ENCODE measurements around the gene EVX1.

EVX1 gene

GRCh38 chr7:27242555-27243339 lies at the start of gene EVX1:
Gene EVX1, plus strand, starts transcription at chr7:27242802. Its CDS starts 229 bp downstream, at chr7:27243031.
- DNase-seq (ENCODE audit: low read depth) = no peak

- DNase-seq (ENCODE audit: low read depth) = no peak
Observed at GRCh38 chr7:27193335-27194001, 49.1 kb upstream of the EVX1 start.

GRCh38 chr7:27194002-27194352 lies 48.6 kb upstream of the EVX1 start:
- no peak for DNase-seq (ENCODE audit: low read depth)

GRCh38 chr7:27194686-27195379 lies 47.8 kb upstream of the EVX1 start:
- no peak for DNase-seq (ENCODE audit: low read depth)

DNA sequence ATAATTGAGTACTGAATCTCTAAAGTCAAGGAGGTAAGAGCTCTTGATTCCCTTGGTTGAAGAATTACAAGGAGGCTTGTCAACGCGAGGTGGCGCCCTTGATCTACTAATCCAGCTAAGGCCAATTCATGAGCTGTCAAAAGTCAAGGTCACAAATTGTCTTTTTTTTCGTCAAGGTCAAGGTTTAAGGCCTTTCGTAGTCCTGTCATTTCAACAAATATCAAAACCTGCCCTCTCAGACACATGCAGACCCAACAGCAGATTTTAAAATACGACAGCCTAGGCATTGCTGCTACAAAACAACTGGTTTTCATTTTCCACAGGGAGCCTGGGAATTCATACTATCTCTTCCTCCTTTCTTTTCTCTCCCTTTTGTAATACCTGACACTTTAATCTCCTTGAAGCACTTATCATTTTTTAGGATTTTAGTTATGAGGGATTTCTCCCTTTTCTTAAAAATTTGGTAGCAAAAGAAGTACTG lies 46.3 kb upstream of the EVX1 start:
- DNase-seq (ENCODE audit: low read depth) = no peak

- no peak for DNase-seq (ENCODE audit: low read depth)
Observed at GRCh38 chr7:27197137-27198042, 45.2 kb upstream of the EVX1 start.

DNA sequence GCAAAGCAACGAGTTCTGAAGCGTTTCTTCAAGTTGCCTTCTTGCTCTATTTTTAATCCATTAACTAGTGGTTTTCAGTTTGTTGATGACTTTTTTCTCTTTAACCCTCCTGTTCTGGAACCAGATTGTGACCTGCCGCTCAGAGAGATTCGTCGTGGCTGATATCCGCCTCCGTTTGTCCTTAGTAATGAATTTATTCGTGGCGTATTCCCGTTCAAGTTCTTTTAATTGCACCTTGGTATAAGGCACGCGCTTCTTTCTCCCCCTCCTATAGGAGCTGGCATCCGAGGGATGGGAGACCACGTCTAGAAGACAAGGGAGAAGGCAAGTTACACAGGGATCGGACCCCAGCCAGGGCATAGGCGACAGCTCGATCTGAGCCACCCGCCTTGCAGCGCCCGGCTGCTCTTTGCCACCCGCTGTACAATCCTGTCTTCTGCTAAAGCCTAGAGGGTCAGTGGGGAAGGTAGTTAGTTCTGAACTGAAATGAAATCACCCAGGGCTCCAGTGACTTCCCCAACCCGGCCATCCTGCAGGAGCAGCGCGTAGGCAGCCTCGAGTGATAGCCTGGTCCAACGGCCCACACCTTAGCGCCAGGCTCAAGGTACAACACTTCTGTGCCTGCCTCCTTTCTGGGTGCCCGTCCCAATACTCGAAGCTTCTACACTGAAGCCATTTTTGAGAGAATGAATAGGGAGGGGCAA lies 44.3 kb upstream of the EVX1 start:
- no peak for DNase-seq (ENCODE audit: low read depth)

DNA sequence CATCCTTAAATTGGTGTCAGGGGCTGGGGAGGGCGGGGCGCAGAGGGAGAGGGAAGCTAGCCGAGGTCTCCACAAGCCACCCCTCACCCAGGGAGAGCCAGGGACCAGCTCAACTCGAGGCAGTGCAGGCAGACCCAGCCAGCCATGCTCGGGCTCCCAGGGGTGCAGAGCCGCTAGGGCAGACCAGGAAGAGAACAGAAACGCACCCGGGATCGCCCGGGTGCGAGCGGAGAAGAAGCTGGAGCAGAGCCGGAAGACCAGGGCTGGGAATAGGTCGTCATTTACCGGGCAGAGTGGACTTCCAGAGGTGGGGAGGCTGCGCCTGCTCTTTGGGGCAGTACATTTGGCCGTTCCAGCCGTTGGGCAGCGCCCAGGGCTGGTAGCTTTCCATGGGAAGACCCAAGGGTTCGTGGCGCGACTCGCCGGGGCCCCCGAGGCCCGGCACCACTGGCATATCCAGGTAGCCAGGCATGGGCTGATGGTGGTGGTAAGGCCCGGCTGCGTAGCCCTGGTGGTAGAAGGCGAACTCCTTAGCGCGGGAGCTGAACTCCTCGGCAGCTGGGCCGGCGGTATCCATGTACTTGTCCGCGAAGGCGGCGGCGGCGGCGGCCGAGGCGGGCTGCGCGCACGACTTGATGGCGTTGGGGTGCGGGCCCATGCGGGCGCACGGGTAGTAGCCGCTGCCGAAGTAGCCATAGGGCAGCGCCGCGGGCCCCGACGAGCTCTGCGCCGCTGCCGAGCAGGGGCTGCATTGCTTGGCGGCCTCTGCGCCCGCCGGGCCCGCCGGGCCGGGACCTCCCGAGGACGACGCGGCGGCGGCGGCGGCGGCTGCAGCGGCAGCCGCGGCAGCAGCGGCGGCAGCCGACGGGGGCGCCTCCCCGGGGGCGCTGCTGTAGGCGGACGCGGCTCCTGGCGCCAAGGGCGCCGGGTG lies 43.5 kb upstream of the EVX1 start:
- no peak for DNase-seq (ENCODE audit: low read depth)

DNA sequence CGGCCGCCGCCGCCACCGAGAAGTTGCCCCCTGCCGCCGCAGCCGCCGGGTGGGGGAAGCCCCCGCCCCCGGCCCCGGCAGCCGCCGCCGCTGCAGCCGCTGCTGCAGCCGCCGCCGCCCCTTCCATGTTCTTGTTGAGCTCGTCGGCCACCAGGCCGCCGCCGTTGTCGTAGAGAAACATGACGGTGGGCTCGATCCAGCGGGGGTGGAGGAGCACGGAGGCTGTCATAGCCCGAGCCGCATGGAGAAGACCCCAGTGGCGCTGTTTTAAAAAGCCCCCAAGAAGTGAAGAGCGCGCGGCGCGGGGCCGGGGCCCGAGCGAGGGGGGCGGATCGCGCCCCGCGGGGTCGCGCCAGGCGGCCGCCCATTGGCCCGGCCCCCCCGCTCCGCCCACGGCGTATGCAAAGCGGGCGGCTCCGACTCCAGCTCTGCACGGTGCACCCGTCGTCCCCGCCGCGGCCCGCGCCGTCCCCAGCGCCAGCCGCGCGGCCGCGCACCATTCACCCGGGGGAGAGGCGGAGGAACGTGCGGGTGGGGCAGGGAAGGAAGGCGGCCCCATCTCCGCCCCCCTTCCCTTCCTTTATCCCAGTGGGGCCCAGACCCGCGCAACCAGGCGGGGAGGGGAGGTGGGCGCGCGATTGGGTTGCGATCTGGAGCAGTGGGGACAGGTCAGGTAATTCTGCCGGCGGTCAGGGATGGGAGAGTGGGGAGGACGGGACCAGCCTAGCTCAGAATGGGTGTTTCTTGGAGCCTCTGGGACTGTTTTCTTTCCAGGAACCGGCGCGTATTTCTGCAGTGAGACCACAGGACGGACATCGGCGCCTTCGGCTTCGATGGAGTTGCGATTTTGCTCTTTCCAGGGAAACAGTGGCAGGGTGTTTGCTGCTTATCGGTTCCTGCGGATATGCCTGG lies 42.5 kb upstream of the EVX1 start, which contains the start of gene HOXA13:
HOXA13 (minus strand) TSS at position 243 of the 912 bp plus-strand sequence; CDS start at position 229, 14 bp downstream.
- no peak for DNase-seq (ENCODE audit: low read depth)

GRCh38 chr7:27200761-27201579 lies 41.6 kb upstream of the EVX1 start:
- DNase-seq (ENCODE audit: low read depth) = no peak

GRCh38 chr7:27201580-27202017 lies 41.0 kb upstream of the EVX1 start:
- DNase-seq (ENCODE audit: low read depth) = no peak

GRCh38 chr7:27202018-27202861 lies 40.4 kb upstream of the EVX1 start:
- no peak for DNase-seq (ENCODE audit: low read depth)

- DNase-seq (ENCODE audit: low read depth) = no peak
Observed at GRCh38 chr7:27202862-27203134, 39.8 kb upstream of the EVX1 start.

DNA sequence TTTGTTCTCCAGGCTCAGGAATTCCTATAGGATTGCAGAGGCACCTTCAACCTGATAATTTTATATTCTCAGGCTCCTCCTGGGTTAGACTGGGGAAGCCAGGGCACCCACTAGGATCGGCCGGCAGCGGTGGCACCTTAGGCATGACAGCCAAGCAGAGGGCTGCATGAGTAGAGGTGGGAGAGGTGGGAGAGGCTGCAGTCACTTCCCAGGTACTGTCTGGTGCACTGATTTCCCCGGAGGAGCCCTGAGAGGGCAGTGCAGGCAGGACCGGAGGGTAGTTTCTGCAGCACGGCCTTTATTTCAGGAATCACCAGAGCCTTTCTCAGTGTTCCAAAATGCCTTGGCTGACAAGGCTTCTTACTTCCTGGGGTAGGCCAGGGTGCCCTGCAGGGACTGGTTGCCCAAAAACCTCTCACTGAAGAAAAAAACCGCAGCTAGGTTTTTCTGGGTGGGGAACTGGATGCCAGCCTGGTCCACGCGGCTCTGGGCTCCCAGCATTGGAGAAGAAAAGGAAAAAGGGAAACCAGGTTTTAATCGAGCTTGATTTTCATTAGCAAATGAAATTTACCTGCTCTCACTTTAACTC lies 39.1 kb upstream of the EVX1 start:
- no peak for DNase-seq (ENCODE audit: low read depth)

- no peak for DNase-seq (ENCODE audit: low read depth)
Observed at GRCh38 chr7:27203964-27204594, 38.5 kb upstream of the EVX1 start.

DNA sequence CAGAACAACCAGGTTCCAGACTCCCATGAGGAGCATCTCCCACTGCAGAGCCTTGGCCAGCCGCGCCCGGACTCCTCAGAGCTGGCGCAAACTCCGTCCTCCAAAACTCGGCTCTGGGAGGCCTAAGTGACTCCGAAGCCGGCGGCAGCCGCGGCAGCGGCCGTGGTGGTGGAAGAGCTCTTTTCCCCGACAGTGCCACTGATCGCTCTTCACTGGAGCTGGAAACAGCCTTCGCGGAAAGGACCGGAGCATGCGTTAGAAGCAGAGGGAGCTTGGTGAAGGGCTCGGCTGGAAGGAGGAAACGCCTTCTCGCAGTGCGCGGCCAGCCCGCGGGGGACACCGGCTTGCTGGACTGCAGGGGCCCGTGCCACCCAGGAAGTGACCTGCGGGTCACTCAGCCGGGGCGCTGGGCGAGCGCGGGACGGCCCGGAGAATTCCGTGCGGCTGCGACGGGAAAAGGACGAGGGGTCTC lies 37.7 kb upstream of the EVX1 start:
- DNase-seq (ENCODE audit: low read depth) = no peak

Data from HS-5 (cell line).